Uterus (tissue), 2 donors: ENCODE data around the gene CSNK2A2.

Experiments
- CTCF ChIP-seq, 4 experiments: fragments of 200-600 bp in 2 of 4; fragments of 450-650 bp in 2 of 4; sonication (generic) in 2 of 4; IDR thresholded peaks; one replicate each; pipeline ENCODE4 v1.5.1; 2016 to 2019; ENCODE audit warnings: antibody characterized with exemption in 4 of 4, mild to moderate bottlenecking in 2 of 4, moderate library complexity in 1 of 4
- POLR2A ChIP-seq, 2 donors: fragments of 450-650 bp; IDR thresholded peaks; one replicate each; pipeline ENCODE4 v1.6.1; 2016; ENCODE audit warnings: antibody characterized with exemption in 2 of 2, mild to moderate bottlenecking in 1 of 2, moderate library complexity in 1 of 2

DNA sequence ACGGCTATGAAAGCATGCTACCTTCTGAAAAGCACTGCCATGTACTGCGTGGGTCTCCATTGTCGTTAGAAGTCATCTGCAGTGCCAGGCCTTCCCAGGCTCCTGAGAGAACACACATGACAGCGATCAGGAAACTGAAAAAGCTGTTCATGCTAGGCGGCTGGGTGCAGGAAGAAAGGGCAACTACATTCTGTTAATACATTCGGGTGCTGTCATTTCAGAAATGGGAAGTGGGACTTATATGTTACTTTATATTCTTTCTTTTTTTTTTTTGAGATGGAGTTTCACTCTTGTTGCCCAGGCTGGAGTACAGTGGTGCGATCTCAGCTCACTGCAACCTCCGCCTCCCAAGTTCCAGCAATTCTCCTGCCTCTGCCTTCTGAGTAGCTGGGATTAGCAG lies 88.6 kb downstream of the CSNK2A2 start:
- TF ChIP-seq CTCF (IDR thresholded peaks at IDR 0.05), result no peak
- no peak for TF ChIP-seq POLR2A (IDR thresholded peaks at IDR 0.05)
